ENCODE measurements around the gene PRKACB.

Gene PRKACB

GRCh38 chr1:84122780-84123382 is 21.2 kb upstream of the PRKACB start:
- 15% methylated on average over 2 of the region's 2 CpGs for WGBS

GRCh38 chr1:84133479-84133878 is 10.6 kb upstream of the PRKACB start:
- Histone ChIP-seq H3K4me2 (ENCODE audit: low read length, poor library complexity, severe bottlenecking) (no peak overlapping the region), H2AK5ac (ENCODE audit: low read length, severe bottlenecking) (no peak overlapping the region), H3K4ac (ENCODE audit: low read depth in 1 of 2, low read length in 2 of 2) (no peak overlapping the region), H3K79me1 (replicated peaks; ENCODE audit: low read length, poor library complexity, severe bottlenecking) (peaks cover 4% of the 10 kb centered on the region), H3K9ac (ENCODE audit: low read length) (no peak overlapping the region), H2BK15ac (ENCODE audit: low read depth, poor library complexity, severe bottlenecking) (no peak overlapping the region), H3K4me3 (ENCODE audit: insufficient read depth in 1 of 2, low read depth in 1 of 2, low read length in 2 of 2) (no peak overlapping the region), H4K91ac (ENCODE audit: low read length) (no peak overlapping the region), H3K27me3 (ENCODE audit: control insufficient read depth in 1 of 2, insufficient read depth in 1 of 2, low read length in 2 of 2) (no peaks in the 10 kb centered on the region), H4K8ac (ENCODE audit: low read length) (no peak overlapping the region), H3K36me3 (ENCODE audit: control insufficient read depth in 1 of 2, insufficient read depth in 2 of 2, low read depth in 1 of 2, low read length in 2 of 2) (no peaks in the 10 kb centered on the region), H3K18ac (ENCODE audit: low read depth in 1 of 2, low read length in 2 of 2) (no peak overlapping the region), H3K14ac (ENCODE audit: low read length in 2 of 2) (no peak overlapping the region), H2BK5ac (ENCODE audit: low read depth, low read length, poor library complexity, severe bottlenecking) (no peak overlapping the region), H2BK12ac (ENCODE audit: low read length in 2 of 2) (no peak overlapping the region), H2BK120ac (ENCODE audit: low read depth, low read length) (no peak overlapping the region), H3K9me3 (ENCODE audit: control insufficient read depth, low read length) (no peaks in the 10 kb centered on the region), H3K4me1 (ENCODE audit: control insufficient read depth, insufficient read depth, low read depth, low read length) (no peaks in the 10 kb centered on the region), H3K27ac (ENCODE audit: low read length, poor library complexity, severe bottlenecking) (no peak overlapping the region), H2AFZ (ENCODE audit: low read depth, low read length) (no peak overlapping the region), H3K23ac (ENCODE audit: low read length in 2 of 2) (no peak overlapping the region)
- DNase-seq, result no peak
- WGBS, result 85% methylated on average over 7 of the region's 7 CpGs

More at GRCh38 chr1:84122780-84123382, 21.2 kb upstream of the PRKACB start:
- Histone ChIP-seq H3K4me2 (ENCODE audit: low read length, poor library complexity, severe bottlenecking) (no peak overlapping the region), H2AK5ac (ENCODE audit: low read length, severe bottlenecking) (no peak overlapping the region), H2BK12ac (ENCODE audit: low read length in 2 of 2) (no peak overlapping the region), H2BK5ac (ENCODE audit: low read depth, low read length, poor library complexity, severe bottlenecking) (no peak overlapping the region), H3K9ac (ENCODE audit: low read length) (no peak overlapping the region), H3K4me3 (ENCODE audit: insufficient read depth in 1 of 2, low read depth in 1 of 2, low read length in 2 of 2) (no peak overlapping the region), H3K9me3 (ENCODE audit: control insufficient read depth, low read length) (no peaks in the 10 kb centered on the region), H3K4ac (ENCODE audit: low read depth in 1 of 2, low read length in 2 of 2) (no peak overlapping the region), H3K4me1 (ENCODE audit: control insufficient read depth, insufficient read depth, low read depth, low read length) (no peaks in the 10 kb centered on the region), H3K27ac (ENCODE audit: low read length, poor library complexity, severe bottlenecking) (no peak overlapping the region), H3K79me1 (replicated peaks; ENCODE audit: low read length, poor library complexity, severe bottlenecking) (peaks cover 3% of the 10 kb centered on the region), H2BK15ac (ENCODE audit: low read depth, poor library complexity, severe bottlenecking) (no peak overlapping the region), H3K23ac (ENCODE audit: low read length in 2 of 2) (no peak overlapping the region), H4K91ac (ENCODE audit: low read length) (no peak overlapping the region), H2BK120ac (ENCODE audit: low read depth, low read length) (no peak overlapping the region), H3K36me3 (ENCODE audit: control insufficient read depth in 1 of 2, insufficient read depth in 2 of 2, low read depth in 1 of 2, low read length in 2 of 2) (no peaks in the 10 kb centered on the region), H3K14ac (ENCODE audit: low read length in 2 of 2) (no peak overlapping the region), H3K27me3 (ENCODE audit: control insufficient read depth in 1 of 2, insufficient read depth in 1 of 2, low read length in 2 of 2) (no peaks in the 10 kb centered on the region), H3K18ac (ENCODE audit: low read depth in 1 of 2, low read length in 2 of 2) (no peak overlapping the region), H2AFZ (ENCODE audit: low read depth, low read length) (no peak overlapping the region), H4K8ac (ENCODE audit: low read length) (no peak overlapping the region)
- DNase-seq, result peak; percentile 64

- H3K4me2 ChIP-seq (ENCODE audit: low read length, poor library complexity, severe bottlenecking), result no peak overlapping the region
- H2BK12ac ChIP-seq (ENCODE audit: low read length in 2 of 2), result no peak overlapping the region
- H2BK5ac ChIP-seq (ENCODE audit: low read depth, low read length, poor library complexity, severe bottlenecking), result no peak overlapping the region
- H3K23ac ChIP-seq (ENCODE audit: low read length in 2 of 2), result no peak overlapping the region
- no peak overlapping the region for H2BK120ac ChIP-seq (ENCODE audit: low read depth, low read length)
- no peaks in the 10 kb centered on the region for H3K36me3 ChIP-seq (ENCODE audit: control insufficient read depth in 1 of 2, insufficient read depth in 2 of 2, low read depth in 1 of 2, low read length in 2 of 2)
- no peak overlapping the region for H3K4ac ChIP-seq (ENCODE audit: low read depth in 1 of 2, low read length in 2 of 2)
- H3K27ac ChIP-seq (ENCODE audit: low read length, poor library complexity, severe bottlenecking), result no peak overlapping the region
- no peak overlapping the region for H4K8ac ChIP-seq (ENCODE audit: low read length)
- H3K9ac ChIP-seq (ENCODE audit: low read length), result no peak overlapping the region
- no peaks in the 10 kb centered on the region for H3K9me3 ChIP-seq (ENCODE audit: control insufficient read depth, low read length)
- DNase-seq, result no peak
- no peak overlapping the region for H3K18ac ChIP-seq (ENCODE audit: low read depth in 1 of 2, low read length in 2 of 2)
- peaks cover 4% of the 10 kb centered on the region for H3K79me1 ChIP-seq (replicated peaks; ENCODE audit: low read length, poor library complexity, severe bottlenecking)
- no peaks in the 10 kb centered on the region for H3K4me1 ChIP-seq (ENCODE audit: control insufficient read depth, insufficient read depth, low read depth, low read length)
- no peak overlapping the region for H2BK15ac ChIP-seq (ENCODE audit: low read depth, poor library complexity, severe bottlenecking)
- H4K91ac ChIP-seq (ENCODE audit: low read length), result no peak overlapping the region
- no peaks in the 10 kb centered on the region for H3K27me3 ChIP-seq (ENCODE audit: control insufficient read depth in 1 of 2, insufficient read depth in 1 of 2, low read length in 2 of 2)
- no peak overlapping the region for H2AK5ac ChIP-seq (ENCODE audit: low read length, severe bottlenecking)
- H3K4me3 ChIP-seq (ENCODE audit: insufficient read depth in 1 of 2, low read depth in 1 of 2, low read length in 2 of 2), result no peak overlapping the region
- H2AFZ ChIP-seq (ENCODE audit: low read depth, low read length), result no peak overlapping the region
- H3K14ac ChIP-seq (ENCODE audit: low read length in 2 of 2), result no peak overlapping the region
Measured at GRCh38 chr1:84135341-84135740, 8.7 kb upstream of the PRKACB start.

GRCh38 chr1:84141182-84142003 is 2.7 kb upstream of the PRKACB start:
- H3K9me3 ChIP-seq (ENCODE audit: control insufficient read depth, low read length), result no peaks in the 10 kb centered on the region
- H2BK12ac ChIP-seq (ENCODE audit: low read length in 2 of 2), result no peak overlapping the region
- H3K36me3 ChIP-seq (ENCODE audit: control insufficient read depth in 1 of 2, insufficient read depth in 2 of 2, low read depth in 1 of 2, low read length in 2 of 2), result no peaks in the 10 kb centered on the region
- no peak overlapping the region for H3K18ac ChIP-seq (ENCODE audit: low read depth in 1 of 2, low read length in 2 of 2)
- H2BK15ac ChIP-seq (ENCODE audit: low read depth, poor library complexity, severe bottlenecking), result no peak overlapping the region
- peaks cover 3% of the 10 kb centered on the region for H3K79me1 ChIP-seq (replicated peaks; ENCODE audit: low read length, poor library complexity, severe bottlenecking)
- peak overlapping the region; percentile 67 for H3K9ac ChIP-seq (ENCODE audit: low read length)
- H4K8ac ChIP-seq (ENCODE audit: low read length), result no peak overlapping the region
- peak; percentile 30 for DNase-seq
- no peak overlapping the region for H3K27ac ChIP-seq (ENCODE audit: low read length, poor library complexity, severe bottlenecking)
- no peak overlapping the region for H3K4me2 ChIP-seq (ENCODE audit: low read length, poor library complexity, severe bottlenecking)
- no peak overlapping the region for H2AFZ ChIP-seq (ENCODE audit: low read depth, low read length)
- H2BK120ac ChIP-seq (ENCODE audit: low read depth, low read length), result no peak overlapping the region
- H3K27me3 ChIP-seq (ENCODE audit: control insufficient read depth in 1 of 2, insufficient read depth in 1 of 2, low read length in 2 of 2), result no peaks in the 10 kb centered on the region
- no peak overlapping the region for H3K4ac ChIP-seq (ENCODE audit: low read depth in 1 of 2, low read length in 2 of 2)
- H3K4me1 ChIP-seq (ENCODE audit: control insufficient read depth, insufficient read depth, low read depth, low read length), result peaks cover 2% of the 10 kb centered on the region
- no peak overlapping the region for H2AK5ac ChIP-seq (ENCODE audit: low read length, severe bottlenecking)
- no peak overlapping the region for H3K14ac ChIP-seq (ENCODE audit: low read length in 2 of 2)
- 89% methylated on average over 7 of the region's 9 CpGs for WGBS
- H3K4me3 ChIP-seq (ENCODE audit: insufficient read depth in 1 of 2, low read depth in 1 of 2, low read length in 2 of 2), result no peak overlapping the region
- no peak overlapping the region for H4K91ac ChIP-seq (ENCODE audit: low read length)
- H3K23ac ChIP-seq (ENCODE audit: low read length in 2 of 2), result no peak overlapping the region
- no peak overlapping the region for H2BK5ac ChIP-seq (ENCODE audit: low read depth, low read length, poor library complexity, severe bottlenecking)

Measured in mesenchymal stem cell (in vitro differentiated cells and primary cell).